Stimulated activated CD8-positive, alpha-beta memory T cell treated with anti-CD3 and anti-CD28 coated beads, Interleukin-12 subunit alpha, Interleukin-12 subunit beta, amount 100 ng/mL, for 24 hours (primary cell): Measurements from ENCODE around the gene WDR35.

Experiments
- DNase-seq: peaks from one replicate; pipeline ENCODE4 v3.0.0-alpha.2; 2020; ENCODE audit errors: extremely low read depth

Gene WDR35

GRCh38 chr2:20011276-20012031, 21.5 kb upstream of the WDR35 start:
- no peak for DNase-seq

- DNase-seq = no peak
Measured at GRCh38 chr2:20008703-20009102, 18.8 kb upstream of the WDR35 start.

- DNase-seq = no peak
Measured at GRCh38 chr2:20005891-20006470, 16.1 kb upstream of the WDR35 start.

GRCh38 chr2:20005067-20005627, 15.2 kb upstream of the WDR35 start:
- DNase-seq = no peak

GRCh38 chr2:20001361-20001863, 11.5 kb upstream of the WDR35 start:
- no peak for DNase-seq

GRCh38 chr2:19993731-19994130, 3.8 kb upstream of the WDR35 start:
- no peak for DNase-seq

- no peak for DNase-seq
Measured at GRCh38 chr2:19991895-19992294, 2.0 kb upstream of the WDR35 start.

- DNase-seq = no peak
Measured at GRCh38 chr2:19990416-19990728, 467 bp upstream of the WDR35 start.

- DNase-seq = no peak
Measured at GRCh38 chr2:19989342-19989666, 601 bp downstream of the WDR35 start.

GRCh38 chr2:19988600-19988999, 1.3 kb downstream of the WDR35 start:
- no peak for DNase-seq

GRCh38 chr2:19987936-19988335, 2.0 kb downstream of the WDR35 start:
- DNase-seq = no peak

- DNase-seq = no peak
Measured at GRCh38 chr2:19982268-19982667, 7.6 kb downstream of the WDR35 start.

- no peak for DNase-seq
Measured at GRCh38 chr2:19979932-19980331, 10.0 kb downstream of the WDR35 start.

GRCh38 chr2:19973466-19973865, 16.4 kb downstream of the WDR35 start:
- no peak for DNase-seq

GRCh38 chr2:19971691-19972090, 18.2 kb downstream of the WDR35 start:
- DNase-seq = no peak

GRCh38 chr2:19963386-19963785, 26.5 kb downstream of the WDR35 start:
- no peak for DNase-seq

GRCh38 chr2:19955544-19956422, 34.1 kb downstream of the WDR35 start:
- peak; percentile 0 for DNase-seq

- DNase-seq = no peak
Measured at GRCh38 chr2:19949071-19949470, 40.8 kb downstream of the WDR35 start.

- DNase-seq = no peak
Measured at GRCh38 chr2:19947184-19947940, 42.5 kb downstream of the WDR35 start.

GRCh38 chr2:19944205-19944845, 45.6 kb downstream of the WDR35 start:
- no peak for DNase-seq

GRCh38 chr2:19943189-19943588, 46.7 kb downstream of the WDR35 start:
- DNase-seq = no peak
